RPMI7951 (cell line): ENCODE data around the gene DHX36. TPM values are rescaled to one million over a fixed set of nuclear protein-coding genes. Genes with fewer than 3 reads are reported as not detected.

Source experiments
- DNase-seq: peaks from one replicate; pipeline ENCODE4 v3.0.0-alpha.2; 2012; ENCODE audit warnings: low read depth
- total RNA-seq: library from RNA; depleted of rRNA; stranded (reverse); fragments of >200 nt; shearing (Covaris generic); gene quantifications from 2 replicates; pipeline ENCODE4 v1.2.3, GENCODE V29; 2014; rRNA removed

Gene DHX36
- total RNA-seq, result 39.9 and 44.5 TPM in 2 replicates

- DNase-seq, result peak; percentile 89
These were observed at the start of gene DHX36 for GRCh38 chr3:154323891-154324738. Gene DHX36, minus strand, starts transcription at chr3:154324487. Its CDS starts 71 bp downstream, at chr3:154324416.

- no peak for DNase-seq
These were observed 42.9 kb upstream of the DHX36 start for GRCh38 chr3:154367221-154367620.

- DNase-seq, result no peak
These were observed 40.6 kb upstream of the DHX36 start for GRCh38 chr3:154364849-154365248.

- no peak for DNase-seq
These were observed 36.8 kb upstream of the DHX36 start for GRCh38 chr3:154361099-154361498.

- DNase-seq, result no peak
These were observed 31.7 kb upstream of the DHX36 start for GRCh38 chr3:154356009-154356408.

GRCh38 chr3:154349223-154349622 lies 24.9 kb upstream of the DHX36 start:
- DNase-seq, result no peak

GRCh38 chr3:154345422-154346122 lies 21.3 kb upstream of the DHX36 start:
- no peak for DNase-seq

- no peak for DNase-seq
These were observed 14.3 kb upstream of the DHX36 start for GRCh38 chr3:154338570-154338969.

- no peak for DNase-seq
These were observed 13.7 kb upstream of the DHX36 start for GRCh38 chr3:154338008-154338407.

GRCh38 chr3:154334973-154335420 lies 10.7 kb upstream of the DHX36 start:
- peak; percentile 38 for DNase-seq

- no peak for DNase-seq
These were observed 3.6 kb upstream of the DHX36 start for GRCh38 chr3:154327871-154328270.

GRCh38 chr3:154324919-154325318 lies 632 bp upstream of the DHX36 start:
- DNase-seq, result no peak

GRCh38 chr3:154316974-154317767 lies 7.1 kb downstream of the DHX36 start:
- DNase-seq, result no peak

- no peak for DNase-seq
These were observed 10.1 kb downstream of the DHX36 start for GRCh38 chr3:154314152-154314551.

- DNase-seq, result no peak
These were observed 13.4 kb downstream of the DHX36 start for GRCh38 chr3:154310840-154311239.

GRCh38 chr3:154307363-154307762 lies 16.9 kb downstream of the DHX36 start:
- no peak for DNase-seq

- no peak for DNase-seq
These were observed 19.4 kb downstream of the DHX36 start for GRCh38 chr3:154304936-154305335.

- DNase-seq, result no peak
These were observed 20.0 kb downstream of the DHX36 start for GRCh38 chr3:154304116-154304786.

GRCh38 chr3:154301561-154301960 lies 22.7 kb downstream of the DHX36 start:
- no peak for DNase-seq

GRCh38 chr3:154294016-154294415 lies 30.3 kb downstream of the DHX36 start:
- no peak for DNase-seq

GRCh38 chr3:154290187-154290586 lies 34.1 kb downstream of the DHX36 start:
- no peak for DNase-seq

- DNase-seq, result no peak
These were observed 39.1 kb downstream of the DHX36 start for GRCh38 chr3:154285221-154285620.
